GM12878 (cell line): ENCODE data around the gene DLST. TPM values are rescaled to one million over a fixed set of nuclear protein-coding genes. Genes with fewer than 3 reads are reported as not detected.

Experiments
- BRCA1 ChIP-seq: IDR thresholded peaks from 2 replicates; pipeline ENCODE4 v1.6.1; 2011; ENCODE audit warnings: low read depth, low read length, improper control_type of control experiment
- CHD2 ChIP-seq: IDR thresholded peaks from 2 replicates; pipeline ENCODE4 v1.6.1; 2011; ENCODE audit warnings: low read depth, low read length, improper control_type of control experiment, borderline replicate concordance
- GABPA ChIP-seq: IDR thresholded peaks from 2 replicates; pipeline ENCODE4 v1.6.1; 2014; ENCODE audit warnings: antibody characterized with exemption, low read depth, mild to moderate bottlenecking, inconsistent platforms
- HSF1 ChIP-seq: fragments of 150-350 bp; IDR thresholded peaks from 2 replicates; pipeline ENCODE4 v1.6.1; 2014; ENCODE audit warnings: mild to moderate bottlenecking, low read depth, low read length
- IRF3 ChIP-seq: fragments of 450-650 bp; IDR thresholded peaks from 2 replicates; pipeline ENCODE4 v1.6.1; 2014; ENCODE audit warnings: mild to moderate bottlenecking
- IRF4 ChIP-seq: IDR thresholded peaks from 2 replicates; pipeline ENCODE4 v1.6.1; 2011; ENCODE audit warnings: low read depth, low read length
- JUNB ChIP-seq: IDR thresholded peaks from 2 replicates; pipeline ENCODE4 v1.6.1; 2016; ENCODE audit warnings: antibody characterized with exemption, mild to moderate bottlenecking
- NFYB ChIP-seq: IDR thresholded peaks from 2 replicates; pipeline ENCODE4 v1.6.1; 2011; ENCODE audit warnings: low read depth, mild to moderate bottlenecking, low read length, improper control_type of control experiment, moderate library complexity; ENCODE audit not compliant: insufficient read depth
- POLR2A ChIP-seq: IDR thresholded peaks from 2 replicates; pipeline ENCODE4 v1.6.1; 2011; ENCODE audit warnings: low read depth, mild to moderate bottlenecking, low read length
- POU2F2 ChIP-seq: IDR thresholded peaks from 3 replicates; pipeline ENCODE4 v1.6.1; 2011; ENCODE audit warnings: low read depth, mild to moderate bottlenecking, low read length, borderline replicate concordance
- RFX5 ChIP-seq: IDR thresholded peaks from 2 replicates; pipeline ENCODE4 v1.6.1; 2011; ENCODE audit warnings: low read depth, low read length, improper control_type of control experiment
- SIX5 ChIP-seq: IDR thresholded peaks from 2 replicates; pipeline ENCODE4 v1.6.1; 2011; ENCODE audit warnings: mild to moderate bottlenecking, low read depth, low read length, moderate library complexity; ENCODE audit not compliant: severe bottlenecking
- SUZ12 ChIP-seq: fragments of 200-600 bp; sonication (generic); IDR thresholded peaks from one replicate; pipeline ENCODE4 v1.6.1; 2018; ENCODE audit warnings: antibody characterized with exemption, mild to moderate bottlenecking; ENCODE audit not compliant: unreplicated experiment
- USF2 ChIP-seq: IDR thresholded peaks from 2 replicates; pipeline ENCODE4 v1.6.1; 2011; ENCODE audit warnings: low read depth, low read length, improper control_type of control experiment, borderline replicate concordance
- ZNF24 ChIP-seq: fragments of 450-650 bp; IDR thresholded peaks from 2 replicates; pipeline ENCODE4 v1.6.1; 2017; ENCODE audit warnings: antibody characterized with exemption, mild to moderate bottlenecking
- ZSCAN29 ChIP-seq: fragments of 450-650 bp; IDR thresholded peaks from 2 replicates; pipeline ENCODE4 v1.6.1; 2017; ENCODE audit warnings: mild to moderate bottlenecking, moderate library complexity
- polyA plus RNA-seq, 11 experiments: library from polyadenylated mRNA; depleted of rRNA in 4 of 11; unstranded in 6 of 11; stranded (reverse) in 5 of 11; fragments of >200 nt; fragmentation: Nextera tagmentation in 4 of 11; fragmentation: Illumina TruSeq in 1 of 11; extraction: Ambion mirVana in 4 of 11; extraction: Trizol in 1 of 11; gene quantifications; 1 replicate in 1 of 11; 2 replicates in 10 of 11; pipeline versions ENCODE4 v1.2.1 to v1.2.3, GENCODE V29; 2011 to 2016; ENCODE audit warnings: inconsistent platforms in 2 of 11, missing spikeins in 2 of 11, low read depth in 1 of 11
- total RNA-seq, 4 experiments: library from RNA; depleted of rRNA in 3 of 4; stranded (reverse); fragments of >200 nt in 3 of 4; fragmentation: Illumina TruSeq in 1 of 4; extraction: Trizol in 1 of 4; gene quantifications; 2 replicates each; pipeline versions ENCODE4 v1.2.1 to v1.2.3, GENCODE V29; 2013 to 2021
- TF ChIP-seq, protein P1 (sequence below): IDR thresholded peaks from 2 replicates; pipeline ENCODE4 v1.6.1; 2011; ENCODE audit warnings: borderline replicate concordance, low read depth, mild to moderate bottlenecking, moderate library complexity, low read length; ENCODE audit not compliant: insufficient read depth, poor library complexity, severe bottlenecking
- TF ChIP-seq, protein P2 (sequence below): fragments of 450-650 bp; formaldehyde crosslinking; IDR thresholded peaks from 2 replicates; pipeline ENCODE4 v1.4.0; 2022; ENCODE audit warnings: mild to moderate bottlenecking, moderate library complexity
- TF ChIP-seq, protein P3 (sequence below): fragments of 450-650 bp; IDR thresholded peaks from 2 replicates; pipeline ENCODE4 v1.6.1; 2017; ENCODE audit warnings: mild to moderate bottlenecking

Gene DLST
- total and polyA plus RNA-seq, 10 of the 15 experiments (the other 5 are each of a cell fraction or from before 2014, with no cell fraction given) = 2.9 to 141 (median 67.7) TPM

- no peak for TF ChIP-seq JUNB
- TF ChIP-seq HSF1 = no peak
- TF ChIP-seq, protein P1, sequence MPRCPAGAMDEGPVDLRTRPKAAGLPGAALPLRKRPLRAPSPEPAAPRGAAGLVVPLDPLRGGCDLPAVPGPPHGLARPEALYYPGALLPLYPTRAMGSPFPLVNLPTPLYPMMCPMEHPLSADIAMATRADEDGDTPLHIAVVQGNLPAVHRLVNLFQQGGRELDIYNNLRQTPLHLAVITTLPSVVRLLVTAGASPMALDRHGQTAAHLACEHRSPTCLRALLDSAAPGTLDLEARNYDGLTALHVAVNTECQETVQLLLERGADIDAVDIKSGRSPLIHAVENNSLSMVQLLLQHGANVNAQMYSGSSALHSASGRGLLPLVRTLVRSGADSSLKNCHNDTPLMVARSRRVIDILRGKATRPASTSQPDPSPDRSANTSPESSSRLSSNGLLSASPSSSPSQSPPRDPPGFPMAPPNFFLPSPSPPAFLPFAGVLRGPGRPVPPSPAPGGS = no peak
- peak; percentile 78 for TF ChIP-seq SIX5
- TF ChIP-seq IRF4 = peak; percentile 61; the same call in 1 of the 2 replicates
- TF ChIP-seq IRF3 = no peak
- no peak for TF ChIP-seq USF2
- TF ChIP-seq, protein P2, sequence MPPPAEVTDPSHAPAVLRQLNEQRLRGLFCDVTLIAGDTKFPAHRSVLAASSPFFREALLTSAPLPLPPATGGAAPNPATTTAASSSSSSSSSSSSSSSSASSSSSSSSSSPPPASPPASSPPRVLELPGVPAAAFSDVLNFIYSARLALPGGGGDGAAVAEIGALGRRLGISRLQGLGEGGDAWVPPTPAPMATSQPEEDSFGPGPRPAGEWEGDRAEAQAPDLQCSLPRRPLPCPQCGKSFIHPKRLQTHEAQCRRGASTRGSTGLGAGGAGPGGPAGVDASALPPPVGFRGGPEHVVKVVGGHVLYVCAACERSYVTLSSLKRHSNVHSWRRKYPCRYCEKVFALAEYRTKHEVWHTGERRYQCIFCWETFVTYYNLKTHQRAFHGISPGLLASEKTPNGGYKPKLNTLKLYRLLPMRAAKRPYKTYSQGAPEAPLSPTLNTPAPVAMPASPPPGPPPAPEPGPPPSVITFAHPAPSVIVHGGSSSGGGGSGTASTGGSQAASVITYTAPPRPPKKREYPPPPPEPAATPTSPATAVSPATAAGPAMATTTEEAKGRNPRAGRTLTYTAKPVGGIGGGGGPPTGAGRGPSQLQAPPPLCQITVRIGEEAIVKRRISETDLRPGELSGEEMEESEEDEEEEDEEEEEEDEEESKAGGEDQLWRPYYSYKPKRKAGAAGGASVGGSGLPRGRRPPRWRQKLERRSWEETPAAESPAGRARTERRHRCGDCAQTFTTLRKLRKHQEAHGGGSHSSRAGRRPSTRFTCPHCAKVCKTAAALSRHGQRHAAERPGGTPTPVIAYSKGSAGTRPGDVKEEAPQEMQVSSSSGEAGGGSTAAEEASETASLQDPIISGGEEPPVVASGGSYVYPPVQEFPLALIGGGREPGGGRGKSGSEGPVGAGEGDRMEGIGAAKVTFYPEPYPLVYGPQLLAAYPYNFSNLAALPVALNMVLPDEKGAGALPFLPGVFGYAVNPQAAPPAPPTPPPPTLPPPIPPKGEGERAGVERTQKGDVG = no peak
- no peak for TF ChIP-seq RFX5
- TF ChIP-seq, protein P3, sequence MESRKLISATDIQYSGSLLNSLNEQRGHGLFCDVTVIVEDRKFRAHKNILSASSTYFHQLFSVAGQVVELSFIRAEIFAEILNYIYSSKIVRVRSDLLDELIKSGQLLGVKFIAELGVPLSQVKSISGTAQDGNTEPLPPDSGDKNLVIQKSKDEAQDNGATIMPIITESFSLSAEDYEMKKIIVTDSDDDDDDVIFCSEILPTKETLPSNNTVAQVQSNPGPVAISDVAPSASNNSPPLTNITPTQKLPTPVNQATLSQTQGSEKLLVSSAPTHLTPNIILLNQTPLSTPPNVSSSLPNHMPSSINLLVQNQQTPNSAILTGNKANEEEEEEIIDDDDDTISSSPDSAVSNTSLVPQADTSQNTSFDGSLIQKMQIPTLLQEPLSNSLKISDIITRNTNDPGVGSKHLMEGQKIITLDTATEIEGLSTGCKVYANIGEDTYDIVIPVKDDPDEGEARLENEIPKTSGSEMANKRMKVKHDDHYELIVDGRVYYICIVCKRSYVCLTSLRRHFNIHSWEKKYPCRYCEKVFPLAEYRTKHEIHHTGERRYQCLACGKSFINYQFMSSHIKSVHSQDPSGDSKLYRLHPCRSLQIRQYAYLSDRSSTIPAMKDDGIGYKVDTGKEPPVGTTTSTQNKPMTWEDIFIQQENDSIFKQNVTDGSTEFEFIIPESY = no peak
- peak; percentile 95 for TF ChIP-seq POLR2A
- TF ChIP-seq POU2F2 = peak; percentile 72; the same call in 2 of the 3 replicates
- no peak for TF ChIP-seq ZSCAN29
- no peak for TF ChIP-seq BRCA1
- no peak; the same call in 1 of the 2 replicates for TF ChIP-seq ZNF24
- TF ChIP-seq GABPA = peak; percentile 93
- no peak for TF ChIP-seq NFYB
- TF ChIP-seq SUZ12 = no peak
- 0 out of 2 replicates have a peak, but pooled peaks have one; percentile 33 for TF ChIP-seq CHD2
Observed at GRCh38 chr14:74881431-74882102, at the start of gene DLST (continued).
